ENCODE results near the gene GAPDH.
A peak's percentile ranks its signal among the peaks of the same experiment; 100 is the strongest.

GAPDH gene

GRCh38 chr12:6530576-6531260, 3.6 kb upstream of the GAPDH start:
- no peak for DNase-seq

DNA sequence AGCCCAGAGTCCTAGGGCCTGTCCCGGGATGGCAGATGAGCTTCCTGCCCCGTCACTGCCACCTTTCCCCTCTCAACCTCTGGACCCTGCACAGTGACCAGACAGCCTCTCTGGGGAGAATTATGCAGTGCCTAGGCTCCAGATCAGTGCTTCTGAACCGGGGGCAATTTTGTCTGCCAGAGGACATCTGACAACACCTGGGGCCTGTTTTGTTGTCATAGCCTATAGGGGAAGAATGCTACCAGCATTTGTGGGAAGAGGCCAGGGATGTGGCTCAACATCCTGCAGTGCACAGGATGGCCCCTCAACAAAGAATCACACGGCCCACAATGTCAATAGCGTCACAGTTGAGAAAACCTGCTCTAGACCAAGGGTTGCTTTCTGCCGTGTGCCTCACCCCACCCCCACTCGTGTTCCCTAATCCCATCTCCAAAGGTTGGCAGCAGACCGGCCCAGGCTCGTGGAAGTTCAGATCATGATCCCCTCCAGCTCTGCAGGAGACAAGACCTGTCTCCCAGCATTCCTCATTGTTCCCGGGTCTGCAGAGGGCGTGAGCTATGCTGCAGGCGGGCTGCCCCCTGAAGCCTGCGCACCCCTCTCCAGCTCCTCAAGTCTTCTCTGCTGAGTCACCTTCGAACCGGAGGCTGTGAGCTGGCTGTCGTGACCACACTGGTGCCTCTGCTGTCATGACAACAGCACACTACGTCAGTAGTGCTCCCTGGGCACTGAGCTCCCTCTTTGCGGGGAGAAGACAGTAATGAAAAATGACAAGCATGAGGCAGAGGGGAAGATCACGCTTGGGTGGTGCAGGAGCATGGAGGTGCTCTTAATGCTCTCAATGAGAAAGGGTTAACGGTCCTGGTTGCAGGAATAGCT, 2.0 kb upstream of the GAPDH start:
- peak; percentile 63 to 91 for DNase-seq

- no peak for DNase-seq
Measured at GRCh38 chr12:6532927-6533652, 1.2 kb upstream of the GAPDH start.

DNA sequence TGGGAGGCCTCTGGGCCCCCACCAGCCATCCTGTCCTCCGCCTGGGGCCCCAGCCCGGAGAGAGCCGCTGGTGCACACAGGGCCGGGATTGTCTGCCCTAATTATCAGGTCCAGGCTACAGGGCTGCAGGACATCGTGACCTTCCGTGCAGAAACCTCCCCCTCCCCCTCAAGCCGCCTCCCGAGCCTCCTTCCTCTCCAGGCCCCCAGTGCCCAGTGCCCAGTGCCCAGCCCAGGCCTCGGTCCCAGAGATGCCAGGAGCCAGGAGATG, 729 bp upstream of the GAPDH start:
- DNase-seq: peak in 1 of 2 donors; percentile 71

- peak in 1 of 2 donors; percentile 66 for DNase-seq
Measured at GRCh38 chr12:6534695-6534944, 303 bp downstream of the GAPDH start.

- DNase-seq: peak; percentile 74 to 81
Measured at GRCh38 chr12:6534945-6535696, 804 bp downstream of the GAPDH start.

DNA sequence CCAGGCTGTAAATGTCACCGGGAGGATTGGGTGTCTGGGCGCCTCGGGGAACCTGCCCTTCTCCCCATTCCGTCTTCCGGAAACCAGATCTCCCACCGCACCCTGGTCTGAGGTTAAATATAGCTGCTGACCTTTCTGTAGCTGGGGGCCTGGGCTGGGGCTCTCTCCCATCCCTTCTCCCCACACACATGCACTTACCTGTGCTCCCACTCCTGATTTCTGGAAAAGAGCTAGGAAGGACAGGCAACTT, 1.3 kb downstream of the GAPDH start:
- DNase-seq: no peak

- DNase-seq: no peak
Measured at GRCh38 chr12:6535960-6536847, 1.9 kb downstream of the GAPDH start.

- DNase-seq: no peak
Measured at GRCh38 chr12:6536894-6537579, 2.7 kb downstream of the GAPDH start.

DNA sequence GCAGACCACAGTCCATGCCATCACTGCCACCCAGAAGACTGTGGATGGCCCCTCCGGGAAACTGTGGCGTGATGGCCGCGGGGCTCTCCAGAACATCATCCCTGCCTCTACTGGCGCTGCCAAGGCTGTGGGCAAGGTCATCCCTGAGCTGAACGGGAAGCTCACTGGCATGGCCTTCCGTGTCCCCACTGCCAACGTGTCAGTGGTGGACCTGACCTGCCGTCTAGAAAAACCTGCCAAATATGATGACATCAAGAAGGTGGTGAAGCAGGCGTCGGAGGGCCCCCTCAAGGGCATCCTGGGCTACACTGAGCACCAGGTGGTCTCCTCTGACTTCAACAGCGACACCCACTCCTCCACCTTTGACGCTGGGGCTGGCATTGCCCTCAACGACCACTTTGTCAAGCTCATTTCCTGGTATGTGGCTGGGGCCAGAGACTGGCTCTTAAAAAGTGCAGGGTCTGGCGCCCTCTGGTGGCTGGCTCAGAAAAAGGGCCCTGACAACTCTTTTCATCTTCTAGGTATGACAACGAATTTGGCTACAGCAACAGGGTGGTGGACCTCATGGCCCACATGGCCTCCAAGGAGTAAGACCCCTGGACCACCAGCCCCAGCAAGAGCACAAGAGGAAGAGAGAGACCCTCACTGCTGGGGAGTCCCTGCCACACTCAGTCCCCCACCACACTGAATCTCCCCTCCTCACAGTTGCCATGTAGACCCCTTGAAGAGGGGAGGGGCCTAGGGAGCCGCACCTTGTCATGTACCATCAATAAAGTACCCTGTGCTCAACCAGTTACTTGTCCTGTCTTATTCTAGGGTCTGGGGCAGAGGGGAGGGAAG, 3.5 kb downstream of the GAPDH start:
- peak; percentile 54 to 64 for DNase-seq

DNA sequence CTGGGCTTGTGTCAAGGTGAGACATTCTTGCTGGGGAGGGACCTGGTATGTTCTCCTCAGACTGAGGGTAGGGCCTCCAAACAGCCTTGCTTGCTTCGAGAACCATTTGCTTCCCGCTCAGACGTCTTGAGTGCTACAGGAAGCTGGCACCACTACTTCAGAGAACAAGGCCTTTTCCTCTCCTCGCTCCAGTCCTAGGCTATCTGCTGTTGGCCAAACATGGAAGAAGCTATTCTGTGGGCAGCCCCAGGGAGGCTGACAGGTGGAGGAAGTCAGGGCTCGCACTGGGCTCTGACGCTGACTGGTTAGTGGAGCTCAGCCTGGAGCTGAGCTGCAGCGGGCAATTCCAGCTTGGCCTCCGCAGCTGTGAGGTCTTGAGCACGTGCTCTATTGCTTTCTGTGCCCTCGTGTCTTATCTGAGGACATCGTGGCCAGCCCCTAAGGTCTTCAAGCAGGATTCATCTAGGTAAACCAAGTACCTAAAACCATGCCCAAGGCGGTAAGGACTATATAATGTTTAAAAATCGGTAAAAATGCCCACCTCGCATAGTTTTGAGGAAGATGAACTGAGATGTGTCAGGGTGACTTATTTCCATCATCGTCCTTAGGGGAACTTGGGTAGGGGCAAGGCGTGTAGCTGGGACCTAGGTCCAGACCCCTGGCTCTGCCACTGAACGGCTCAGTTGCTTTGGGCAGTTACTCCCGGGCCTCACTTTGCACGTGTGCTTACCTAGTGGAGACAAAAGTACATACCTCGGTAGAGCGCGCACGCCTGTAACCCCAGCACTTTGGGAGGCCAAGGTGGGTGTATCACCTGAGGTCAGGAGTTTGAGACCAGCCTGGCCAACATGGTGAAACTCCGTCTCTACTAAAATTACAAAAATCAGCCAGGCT, 4.3 kb downstream of the GAPDH start:
- DNase-seq: no peak

DNA sequence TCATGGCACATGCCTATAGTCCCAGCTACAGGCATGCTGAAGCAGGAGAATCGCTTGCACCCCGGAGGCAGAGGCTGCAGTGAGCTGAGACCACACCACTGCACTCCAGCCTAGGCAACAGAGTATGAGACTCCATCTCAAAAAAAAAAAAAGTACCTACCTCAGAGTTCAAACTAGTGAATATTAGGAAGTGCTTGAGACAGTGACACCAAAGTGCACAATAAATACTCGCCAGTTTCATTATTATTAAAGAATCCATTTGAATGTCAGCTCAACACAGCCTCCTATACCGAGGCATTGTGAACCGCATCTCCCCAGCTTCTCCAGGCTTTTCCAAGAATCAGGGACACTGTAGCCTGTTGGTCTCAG, 5.0 kb downstream of the GAPDH start:
- DNase-seq: no peak

DNA sequence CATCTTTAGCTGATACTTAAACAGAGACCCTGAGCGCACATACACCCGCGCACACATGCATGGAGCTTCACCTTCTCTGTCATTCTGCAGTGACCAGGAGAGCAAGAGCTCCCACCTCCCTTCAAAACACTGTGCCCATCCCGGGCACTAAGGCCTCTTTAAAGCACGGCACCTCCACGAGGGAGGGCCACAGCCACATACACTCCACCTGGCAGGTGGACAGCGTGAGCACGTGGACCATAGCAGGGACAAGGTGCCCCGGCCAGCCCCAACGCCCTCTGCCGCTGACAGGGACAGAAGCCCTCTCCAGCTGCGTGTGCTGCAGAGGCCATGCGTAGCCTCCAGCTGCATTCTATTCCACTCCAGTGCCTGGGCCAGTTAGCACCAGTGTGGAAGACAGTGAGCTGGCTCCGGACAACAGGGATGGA, 5.4 kb downstream of the GAPDH start:
- DNase-seq: no peak

GRCh38 chr12:6540181-6540877, 6.0 kb downstream of the GAPDH start:
- peak in 1 of 2 donors; percentile 28 for DNase-seq

DNA sequence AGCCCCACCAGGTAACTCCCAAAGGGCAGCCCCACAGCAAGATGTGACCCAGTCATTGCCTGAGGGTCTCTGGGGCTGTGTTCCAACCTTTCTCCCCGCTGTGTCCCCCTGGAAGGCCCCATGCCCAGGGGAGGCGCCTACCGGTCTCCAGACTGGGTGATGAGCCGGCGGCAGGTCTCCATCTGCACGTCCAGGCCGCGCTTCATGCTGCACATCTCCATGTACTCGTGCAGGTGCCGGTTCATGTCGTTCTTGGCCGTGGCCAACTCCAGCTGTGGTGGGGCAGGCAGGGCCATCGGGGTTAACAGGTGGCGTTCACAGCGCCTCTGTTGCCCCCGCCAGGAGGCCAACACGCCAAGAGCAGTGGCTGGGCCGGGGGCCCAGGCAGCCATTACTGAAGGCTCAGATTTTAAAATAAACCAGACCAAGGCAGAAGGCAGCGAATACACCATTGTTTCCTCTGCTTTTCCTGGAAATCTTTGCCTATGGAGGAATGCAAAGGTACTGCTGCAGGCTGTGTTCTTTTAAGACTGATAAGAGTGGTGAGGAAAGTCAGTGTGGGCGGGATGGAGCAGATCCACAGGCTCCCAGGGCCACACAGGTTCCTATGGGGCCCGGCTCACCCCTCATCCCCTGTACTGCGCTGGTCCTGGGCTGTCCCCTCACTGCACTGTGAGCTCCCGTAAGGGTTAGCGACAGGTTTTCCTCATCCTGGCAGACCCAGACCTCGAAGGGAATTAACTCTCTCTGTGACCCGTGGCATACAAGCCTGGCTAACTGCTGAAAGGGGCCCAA, 7.3 kb downstream of the GAPDH start:
- no peak for DNase-seq

- no peak for DNase-seq
Measured at GRCh38 chr12:6542209-6543009, 8.1 kb downstream of the GAPDH start.

DNA sequence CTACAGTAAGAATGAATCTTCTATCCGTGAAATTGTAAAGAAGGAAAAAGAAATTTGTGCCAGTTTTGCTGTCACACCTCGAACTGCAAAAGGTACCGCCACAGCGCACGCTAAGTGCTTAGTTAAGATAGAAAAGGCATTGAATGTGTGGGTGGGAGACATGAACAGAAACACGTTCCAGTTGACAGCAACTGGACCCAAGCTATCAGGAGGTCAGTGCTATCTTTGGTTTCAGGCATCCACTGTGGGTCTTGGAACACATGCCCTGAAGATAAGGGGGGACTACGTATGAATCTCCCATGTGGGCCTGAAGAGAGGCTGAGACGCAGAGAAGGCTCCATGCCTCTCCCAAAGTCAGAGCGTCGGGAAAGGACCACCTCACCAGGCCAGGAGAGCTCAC, 11.7 kb downstream of the GAPDH start:
- DNase-seq: no peak

- no peak for DNase-seq
Measured at GRCh38 chr12:6547566-6547965, 13.2 kb downstream of the GAPDH start.
